ENCODE data around the gene UBE2G2. TPM values are rescaled to one million over a fixed set of nuclear protein-coding genes. Genes with fewer than 3 reads are reported as not detected.

Gene UBE2G2
- total RNA-seq, 1 donor, result 90.0 TPM

DNA sequence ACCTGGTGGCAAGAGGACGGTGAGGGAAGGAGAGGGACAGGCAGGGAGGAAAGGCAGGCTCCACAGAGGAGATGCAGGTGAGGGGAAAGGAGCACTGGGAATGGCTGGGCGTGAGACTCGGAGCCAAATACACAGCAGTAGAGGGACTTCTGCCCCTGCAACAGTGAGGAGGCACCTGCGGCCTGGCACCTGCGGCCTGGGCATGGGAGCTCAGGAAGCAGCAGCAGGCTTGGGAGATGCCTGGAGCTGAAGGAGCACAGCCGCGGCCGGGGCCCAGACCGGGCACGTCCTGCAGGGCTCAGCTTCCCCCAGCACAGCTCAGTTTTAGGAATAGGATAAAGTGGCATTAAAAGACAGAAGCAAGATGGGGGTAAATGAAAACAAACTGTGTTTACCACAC, 69.4 kb downstream of the UBE2G2 start:
- Histone ChIP-seq H3K27me3 (ENCODE audit: insufficient read depth, low read length) (no peaks in the 10 kb centered on the region), H3K4me1 (ENCODE audit: insufficient read depth, low read length) (no peaks in the 10 kb centered on the region), H3K9me3 (ENCODE audit: low read depth, low read length) (no peaks in the 10 kb centered on the region), H3K4me3 (ENCODE audit: low read length) (no peak overlapping the region)

DNA sequence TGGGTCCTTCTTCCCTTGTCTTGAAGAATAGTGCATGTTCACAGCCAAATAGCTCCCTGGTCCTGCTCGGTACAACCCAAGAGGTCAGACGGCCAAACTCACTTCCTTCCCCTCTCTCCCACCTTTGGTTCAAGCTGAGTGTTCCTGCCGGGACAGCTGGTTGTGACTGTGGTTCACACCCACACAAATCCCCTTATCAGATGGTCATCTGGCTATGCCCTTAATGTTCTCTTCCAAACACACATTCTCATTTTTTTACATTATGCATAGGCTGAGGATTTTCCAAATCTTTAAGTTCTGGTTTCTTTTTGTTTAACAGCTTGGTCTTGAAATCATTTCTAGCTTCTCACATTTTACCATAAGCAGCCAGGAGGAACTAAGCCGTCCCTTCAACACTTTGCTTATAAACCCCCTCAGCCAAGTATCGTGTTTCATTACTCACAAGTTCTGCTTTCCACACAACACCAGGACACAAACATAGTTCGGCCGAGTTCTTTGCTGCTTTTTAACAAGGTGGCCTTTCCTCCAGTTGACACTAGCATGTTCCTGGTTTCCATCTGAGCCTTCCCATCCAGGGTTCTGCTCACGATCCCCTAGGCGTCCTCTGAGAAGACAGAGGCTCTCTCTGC, 70.6 kb downstream of the UBE2G2 start:
- Histone ChIP-seq H3K27me3 (ENCODE audit: insufficient read depth, low read length) (peaks cover 1% of the 10 kb centered on the region), H3K4me3 (ENCODE audit: low read length) (no peak overlapping the region), H3K9me3 (ENCODE audit: low read depth, low read length) (no peaks in the 10 kb centered on the region), H3K4me1 (ENCODE audit: insufficient read depth, low read length) (no peaks in the 10 kb centered on the region)

DNA sequence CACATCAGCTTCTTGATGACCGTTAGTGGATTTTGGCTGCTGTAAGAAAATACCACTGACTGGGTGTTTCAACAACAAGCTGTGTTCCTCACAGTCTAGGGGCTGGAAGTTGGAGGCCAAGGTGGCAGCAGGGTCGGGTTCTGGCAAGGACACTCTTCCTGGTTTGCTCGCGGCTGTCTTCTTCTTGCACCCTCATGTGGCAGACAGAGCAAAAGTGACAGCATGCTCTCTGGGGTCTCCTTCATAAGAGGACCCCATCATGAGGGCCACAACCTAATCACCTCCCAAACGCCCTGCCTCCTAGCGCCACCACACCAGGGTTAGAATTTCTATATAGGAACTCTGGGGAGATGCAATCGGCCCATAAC, 71.6 kb downstream of the UBE2G2 start:
- peaks cover 4% of the 10 kb centered on the region for H3K27me3 ChIP-seq (ENCODE audit: insufficient read depth, low read length)
- no peak overlapping the region for H3K4me3 ChIP-seq (ENCODE audit: low read length)
- no peaks in the 10 kb centered on the region for H3K4me1 ChIP-seq (ENCODE audit: insufficient read depth, low read length)
- H3K9me3 ChIP-seq (ENCODE audit: low read depth, low read length), result no peaks in the 10 kb centered on the region

DNA sequence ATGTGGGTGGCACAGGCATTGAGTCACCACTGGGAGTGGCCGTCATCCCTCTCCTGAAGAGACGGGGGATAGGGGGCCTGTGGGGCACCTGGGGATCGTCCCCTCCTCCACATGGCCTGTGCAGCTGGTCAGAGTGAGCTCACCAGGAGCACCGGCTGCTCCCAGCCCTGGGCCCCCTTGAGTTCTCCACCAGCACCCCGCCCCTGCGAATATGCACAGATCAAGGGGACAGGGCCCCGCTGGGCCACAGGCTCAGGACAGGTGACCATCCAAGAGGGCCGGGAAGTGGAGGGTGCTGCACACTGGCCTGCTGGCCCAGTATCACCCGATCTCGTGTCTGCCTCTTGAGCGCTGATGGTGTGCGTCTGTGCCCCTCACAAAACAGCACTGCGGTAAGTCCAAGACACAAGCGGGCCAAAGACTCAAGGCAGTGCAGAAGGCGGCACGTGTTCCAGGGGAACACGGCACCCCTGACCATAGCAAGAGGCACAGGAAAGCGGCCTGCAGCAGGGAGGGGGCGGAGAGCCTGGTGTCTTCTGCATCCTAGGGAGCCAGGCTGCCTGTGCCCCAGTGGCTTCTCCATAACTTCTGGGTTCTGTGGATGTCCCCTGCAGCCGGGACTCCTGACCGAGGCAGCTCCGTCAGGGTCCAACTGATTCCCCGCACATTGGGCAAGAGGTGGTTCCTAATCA, 72.1 kb downstream of the UBE2G2 start:
- Histone ChIP-seq H3K4me3 (ENCODE audit: low read length) (no peak overlapping the region), H3K4me1 (ENCODE audit: insufficient read depth, low read length) (no peaks in the 10 kb centered on the region), H3K27me3 (ENCODE audit: insufficient read depth, low read length) (peaks cover 4% of the 10 kb centered on the region), H3K9me3 (ENCODE audit: low read depth, low read length) (no peaks in the 10 kb centered on the region)

DNA sequence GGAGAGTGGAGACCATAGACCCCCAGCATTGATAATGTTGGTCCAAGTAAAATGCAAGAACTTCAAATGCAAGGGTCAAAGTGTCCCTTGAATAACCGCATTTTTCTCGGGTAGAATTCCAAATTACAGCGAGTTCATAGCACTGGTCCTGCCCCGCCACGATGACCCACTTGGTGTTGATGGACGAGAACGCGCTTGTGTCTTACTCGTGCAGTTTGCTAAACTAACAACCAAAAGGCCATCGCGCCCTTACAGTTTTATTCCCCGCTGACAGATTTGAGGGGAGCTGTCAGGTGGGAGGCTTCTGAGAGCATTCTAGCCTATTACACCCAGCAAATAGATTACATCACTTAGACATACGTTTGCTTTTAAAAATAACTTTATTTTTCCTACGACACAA, 72.9 kb downstream of the UBE2G2 start:
- Histone ChIP-seq H3K9me3 (ENCODE audit: low read depth, low read length) (no peaks in the 10 kb centered on the region), H3K27me3 (ENCODE audit: insufficient read depth, low read length) (peaks cover 9% of the 10 kb centered on the region), H3K4me1 (ENCODE audit: insufficient read depth, low read length) (peaks cover 2% of the 10 kb centered on the region), H3K4me3 (ENCODE audit: low read length) (no peak overlapping the region)

DNA sequence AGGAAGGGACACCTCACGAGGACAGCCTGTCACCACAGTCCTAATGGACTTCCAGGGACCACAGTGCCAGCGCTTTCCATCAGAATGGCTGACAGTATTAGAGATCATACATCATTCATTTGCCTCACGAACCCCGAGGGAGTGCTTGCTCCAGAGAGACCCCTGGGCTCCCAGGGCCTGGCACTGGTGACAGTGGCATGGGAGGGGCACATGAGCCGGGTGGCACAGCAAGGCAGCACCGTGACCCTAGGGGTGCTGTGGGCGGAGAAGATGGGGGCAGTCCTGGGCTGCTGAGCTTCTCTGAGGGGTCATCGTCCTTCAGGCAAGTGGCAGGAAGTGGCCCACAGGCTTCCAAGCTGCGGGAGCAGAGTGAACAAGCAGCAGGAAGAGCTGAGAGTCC, 73.9 kb downstream of the UBE2G2 start:
- no peaks in the 10 kb centered on the region for H3K9me3 ChIP-seq (ENCODE audit: low read depth, low read length)
- H3K27me3 ChIP-seq (ENCODE audit: insufficient read depth, low read length), result peaks cover 19% of the 10 kb centered on the region
- H3K4me1 ChIP-seq (ENCODE audit: insufficient read depth, low read length), result peaks cover 10% of the 10 kb centered on the region
- no peak overlapping the region for H3K4me3 ChIP-seq (ENCODE audit: low read length)

DNA sequence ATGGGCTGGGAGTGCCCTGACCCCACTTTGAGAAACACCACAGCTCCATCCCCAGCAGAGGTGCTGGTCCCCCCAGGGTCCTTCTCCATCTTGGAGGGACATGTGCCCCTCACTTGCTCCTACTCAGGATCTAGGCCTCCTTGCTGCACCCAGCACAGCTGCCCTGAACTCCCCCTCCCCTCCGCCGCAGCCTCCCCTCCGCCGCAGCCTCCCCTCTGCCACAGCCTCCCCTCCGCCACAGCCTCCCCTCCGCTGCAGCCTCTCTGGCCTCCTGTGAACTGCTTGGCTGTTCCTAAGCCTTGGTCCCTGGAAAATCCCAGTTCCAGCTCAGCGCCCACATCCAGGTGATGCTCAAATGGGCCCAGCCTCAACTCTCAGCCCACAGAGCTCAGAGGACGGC, 74.3 kb downstream of the UBE2G2 start:
- H3K4me3 ChIP-seq (ENCODE audit: low read length), result no peak overlapping the region
- peaks cover 10% of the 10 kb centered on the region for H3K4me1 ChIP-seq (ENCODE audit: insufficient read depth, low read length)
- peaks cover 23% of the 10 kb centered on the region for H3K27me3 ChIP-seq (ENCODE audit: insufficient read depth, low read length)
- H3K9me3 ChIP-seq (ENCODE audit: low read depth, low read length), result no peaks in the 10 kb centered on the region

DNA sequence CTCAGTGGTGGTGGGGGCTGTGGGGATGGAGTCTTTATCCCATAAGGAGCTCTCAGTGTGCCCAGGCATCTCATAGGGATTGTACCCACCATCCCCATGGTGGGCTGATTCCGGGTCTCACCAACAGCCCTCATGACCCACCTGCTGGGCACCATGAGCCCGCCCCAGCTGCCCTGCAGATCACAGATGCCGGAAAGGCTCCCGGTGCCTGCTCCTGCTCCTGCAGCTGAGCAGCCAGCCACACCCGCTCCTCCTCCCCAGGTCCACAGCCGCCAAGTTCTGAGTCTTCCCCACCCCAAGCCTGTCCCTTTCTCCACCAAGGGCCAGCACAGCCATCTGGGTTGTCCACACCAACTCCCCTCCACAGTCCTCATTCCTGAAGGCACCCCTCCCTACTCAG, 74.8 kb downstream of the UBE2G2 start:
- Histone ChIP-seq H3K4me3 (ENCODE audit: low read length) (no peak overlapping the region), H3K4me1 (ENCODE audit: insufficient read depth, low read length) (peaks cover 10% of the 10 kb centered on the region), H3K9me3 (ENCODE audit: low read depth, low read length) (no peaks in the 10 kb centered on the region), H3K27me3 (ENCODE audit: insufficient read depth, low read length) (peaks cover 23% of the 10 kb centered on the region)

DNA sequence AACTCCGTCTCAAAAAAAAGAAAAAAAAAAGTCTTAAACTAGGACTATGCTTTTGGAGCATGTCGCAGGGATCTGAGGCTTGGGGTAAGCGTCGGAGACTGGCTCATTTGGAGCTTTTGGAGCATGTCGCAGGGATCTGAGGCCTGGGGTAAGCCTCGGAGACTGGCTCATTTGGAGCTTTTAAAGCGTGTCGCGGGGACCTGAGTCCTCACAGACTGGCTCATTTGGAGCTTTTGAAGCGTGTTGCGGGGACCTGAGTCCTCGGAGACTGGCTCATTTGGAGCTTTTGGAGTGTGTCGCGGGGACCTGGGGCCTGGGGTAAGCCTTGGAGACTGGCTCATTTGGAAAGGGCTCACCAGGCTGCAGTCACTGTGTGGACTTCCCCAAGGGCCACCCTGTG, 76.7 kb downstream of the UBE2G2 start:
- Histone ChIP-seq H3K9me3 (ENCODE audit: low read depth, low read length) (no peaks in the 10 kb centered on the region), H3K27me3 (ENCODE audit: insufficient read depth, low read length) (peaks cover 30% of the 10 kb centered on the region), H3K4me3 (ENCODE audit: low read length) (no peak overlapping the region), H3K4me1 (ENCODE audit: insufficient read depth, low read length) (peaks cover 10% of the 10 kb centered on the region)

DNA sequence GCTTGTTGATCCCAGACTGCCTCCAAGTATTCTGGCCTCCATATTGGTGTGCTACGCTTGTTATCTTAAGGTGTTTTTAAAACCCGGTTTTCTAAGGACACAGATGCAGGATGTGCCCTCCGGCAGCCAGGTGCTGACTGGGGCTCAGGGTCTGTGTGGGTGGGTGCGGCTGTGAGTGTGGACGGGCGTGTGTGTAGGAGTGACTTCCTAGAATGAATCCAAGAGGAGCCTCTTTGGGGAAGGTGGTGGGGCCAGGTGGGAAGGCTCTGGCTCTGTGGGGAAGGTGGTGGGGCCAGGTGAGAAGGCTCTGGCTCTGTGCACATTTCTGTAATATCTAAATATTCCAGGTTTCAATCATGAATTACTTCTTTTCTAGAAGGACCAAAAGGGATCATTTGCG, 77.4 kb downstream of the UBE2G2 start:
- H3K4me3 ChIP-seq (ENCODE audit: low read length), result no peak overlapping the region
- peaks cover 10% of the 10 kb centered on the region for H3K4me1 ChIP-seq (ENCODE audit: insufficient read depth, low read length)
- H3K9me3 ChIP-seq (ENCODE audit: low read depth, low read length), result no peaks in the 10 kb centered on the region
- H3K27me3 ChIP-seq (ENCODE audit: insufficient read depth, low read length), result peaks cover 30% of the 10 kb centered on the region

DNA sequence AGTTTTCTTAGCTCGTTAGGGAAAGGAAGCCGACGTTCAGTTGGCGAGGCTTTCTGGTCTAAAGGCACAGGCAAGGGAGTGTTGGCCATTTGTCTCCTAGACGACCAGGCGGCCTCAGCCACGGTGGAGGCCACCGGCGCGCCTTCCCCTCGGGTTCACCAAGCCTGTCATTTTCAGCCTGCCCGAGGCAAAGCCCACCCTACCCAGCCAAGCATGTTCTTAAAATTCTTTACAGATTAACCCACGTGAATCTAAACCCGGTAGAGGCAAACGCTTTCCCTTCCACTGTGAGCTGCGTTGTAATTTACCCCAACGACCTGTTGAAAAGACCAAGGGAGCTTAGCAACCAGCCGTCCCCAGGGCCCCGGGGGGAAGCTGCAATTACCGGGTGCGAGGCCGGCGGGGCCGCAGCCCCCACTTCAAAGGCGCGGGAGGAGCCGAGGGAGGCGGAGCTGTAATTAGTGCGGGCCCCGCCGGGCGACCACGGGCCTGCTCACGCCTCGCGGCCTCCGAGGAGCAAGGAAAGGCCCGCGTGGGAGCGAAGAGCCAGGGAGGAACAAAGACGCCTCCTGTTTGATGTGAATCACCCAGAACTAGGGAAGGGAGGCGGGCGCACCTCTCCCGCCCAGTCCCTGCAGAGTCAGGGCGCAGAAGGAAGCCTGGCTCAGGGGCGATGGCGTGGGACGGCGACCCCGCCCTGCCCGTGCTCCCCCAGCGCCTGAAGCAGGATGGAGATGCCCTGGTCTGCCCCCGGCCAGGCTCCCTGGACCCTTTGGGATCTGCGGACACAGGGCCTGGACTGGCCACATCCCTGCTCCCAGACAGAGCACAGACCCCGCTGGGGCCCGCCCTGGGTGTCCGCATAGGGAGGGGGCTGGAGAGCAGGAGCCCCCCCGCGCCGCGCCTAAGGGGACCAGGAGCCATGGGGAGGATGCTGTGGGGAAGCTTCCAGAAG, 78.2 kb downstream of the UBE2G2 start:
- Histone ChIP-seq H3K4me1 (ENCODE audit: insufficient read depth, low read length) (peaks cover 10% of the 10 kb centered on the region), H3K4me3 (ENCODE audit: low read length) (no peak overlapping the region), H3K27me3 (ENCODE audit: insufficient read depth, low read length) (peaks cover 36% of the 10 kb centered on the region), H3K9me3 (ENCODE audit: low read depth, low read length) (no peaks in the 10 kb centered on the region)

DNA sequence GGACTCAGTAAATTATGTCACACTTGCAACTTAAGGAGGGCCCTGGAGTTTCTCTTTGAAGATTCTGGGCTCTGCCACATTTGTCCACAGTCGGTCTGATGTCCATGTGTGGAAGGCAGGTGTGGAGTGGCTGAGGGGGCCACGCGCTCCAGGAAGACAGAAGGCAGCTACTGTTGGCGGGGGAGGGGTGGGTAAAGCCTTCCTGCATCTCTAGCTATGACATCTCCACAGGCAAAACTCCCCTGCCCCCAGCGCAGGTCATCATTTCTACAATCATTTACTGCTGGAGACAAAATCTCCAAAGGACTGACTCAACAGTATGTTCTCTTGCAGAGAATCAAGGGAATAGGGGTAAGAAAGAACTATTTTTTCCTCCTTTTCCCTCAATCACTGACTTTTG, 78.9 kb downstream of the UBE2G2 start:
- H3K27me3 ChIP-seq (ENCODE audit: insufficient read depth, low read length), result peaks cover 36% of the 10 kb centered on the region

DNA sequence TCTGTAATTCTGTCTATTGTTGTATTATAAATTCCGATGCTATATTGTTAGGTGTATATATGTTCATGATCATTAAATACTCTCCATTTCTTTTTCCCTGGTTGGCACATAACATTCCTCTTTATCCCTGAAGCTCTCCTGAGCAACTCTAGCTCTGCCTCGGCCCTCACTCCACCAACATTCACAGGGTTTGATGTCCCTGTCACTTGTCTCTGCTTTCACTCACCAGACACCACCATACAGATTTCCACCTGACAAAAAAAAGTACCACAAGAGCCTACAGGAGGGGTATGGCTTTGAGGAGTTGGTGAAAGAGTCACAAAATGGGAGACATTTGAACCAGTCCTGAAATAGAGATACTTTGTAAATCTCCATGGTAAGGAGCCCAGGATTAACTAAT, 81.5 kb downstream of the UBE2G2 start:
- no peak overlapping the region for H3K4me3 ChIP-seq (ENCODE audit: low read length)
- H3K27me3 ChIP-seq (ENCODE audit: insufficient read depth, low read length), result peaks cover 41% of the 10 kb centered on the region
- H3K4me1 ChIP-seq (ENCODE audit: insufficient read depth, low read length), result peaks cover 10% of the 10 kb centered on the region
- no peaks in the 10 kb centered on the region for H3K9me3 ChIP-seq (ENCODE audit: low read depth, low read length)

More for the DNA sequence above, 78.9 kb downstream of the UBE2G2 start:
- peaks cover 10% of the 10 kb centered on the region for H3K4me1 ChIP-seq (ENCODE audit: insufficient read depth, low read length)
- H3K9me3 ChIP-seq (ENCODE audit: low read depth, low read length), result no peaks in the 10 kb centered on the region
- H3K4me3 ChIP-seq (ENCODE audit: low read length), result no peak overlapping the region

Measured in mononuclear cell (primary cell).